Stimulated activated memory B cell treated with anti-CD40 and anti-IgM and Interleukin-4, amounts not matched to agents 10 μg/mL and 1 μg/mL and 100 μg/mL, for 72 hours (primary cell): ENCODE measurements around the gene TRMO.
"Not testable (repeated sequence)": the region's sequence is repeated elsewhere in the genome, so short reads cannot be mapped to it uniquely, and the experiment has no call there.

Experiments used
- ATAC-seq: fragments of 150-1000 bp; cut with Tn5 transposase; 2 replicates; pipeline ENCODE4 v1.10.0; 2021
- H3K27ac Mint-ChIP-seq: one replicate; pipeline ENCODE4 v1.8.0; 2022; ENCODE audit warnings: mild to moderate bottlenecking, mixed read lengths
- H3K27me3 Mint-ChIP-seq: one replicate; pipeline ENCODE4 v1.8.0; 2022; ENCODE audit warnings: mixed read lengths
- H3K36me3 Mint-ChIP-seq: one replicate; pipeline ENCODE4 v1.8.0; 2022; ENCODE audit warnings: mixed read lengths
- H3K4me1 Mint-ChIP-seq: one replicate; pipeline ENCODE4 v1.8.0; 2022; ENCODE audit warnings: mixed read lengths
- H3K4me3 Mint-ChIP-seq: one replicate; pipeline ENCODE4 v1.8.0; 2022; ENCODE audit warnings: mild to moderate bottlenecking, moderate library complexity, mixed read lengths
- H3K9me3 Mint-ChIP-seq: one replicate; pipeline ENCODE4 v1.8.0; 2022; ENCODE audit warnings: mixed read lengths

The TRMO gene

GRCh38 chr9:97947094-97947493 is 24.8 kb upstream of the TRMO start:
- H3K27me3 Mint-ChIP-seq, H3K27ac Mint-ChIP-seq, ATAC-seq, H3K9me3 Mint-ChIP-seq, H3K4me1 Mint-ChIP-seq, H3K36me3 Mint-ChIP-seq, H3K4me3 Mint-ChIP-seq: not testable (repeated sequence)

DNA sequence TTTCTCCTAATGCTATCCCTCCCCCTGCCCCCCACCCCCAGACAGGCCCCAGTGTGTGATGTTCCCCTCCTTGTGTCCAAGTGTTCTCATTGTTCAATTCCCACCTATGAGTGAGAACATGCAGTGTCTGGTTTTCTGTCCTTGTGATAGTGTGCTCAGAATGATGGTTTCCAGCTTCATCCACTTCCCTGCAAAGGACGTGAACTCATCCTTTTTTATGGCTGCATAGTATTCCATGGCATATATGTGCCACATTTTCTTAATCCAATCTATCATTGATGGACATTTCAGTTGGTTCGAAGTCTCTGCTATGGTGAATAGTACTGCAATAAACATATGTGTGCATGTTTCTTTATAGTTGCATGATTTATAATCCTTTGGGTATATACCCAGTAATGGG is 23.2 kb upstream of the TRMO start:
- not testable (repeated sequence) for H3K36me3 Mint-ChIP-seq, ATAC-seq, H3K27me3 Mint-ChIP-seq, H3K4me1 Mint-ChIP-seq, H3K27ac Mint-ChIP-seq, H3K9me3 Mint-ChIP-seq, H3K4me3 Mint-ChIP-seq

DNA sequence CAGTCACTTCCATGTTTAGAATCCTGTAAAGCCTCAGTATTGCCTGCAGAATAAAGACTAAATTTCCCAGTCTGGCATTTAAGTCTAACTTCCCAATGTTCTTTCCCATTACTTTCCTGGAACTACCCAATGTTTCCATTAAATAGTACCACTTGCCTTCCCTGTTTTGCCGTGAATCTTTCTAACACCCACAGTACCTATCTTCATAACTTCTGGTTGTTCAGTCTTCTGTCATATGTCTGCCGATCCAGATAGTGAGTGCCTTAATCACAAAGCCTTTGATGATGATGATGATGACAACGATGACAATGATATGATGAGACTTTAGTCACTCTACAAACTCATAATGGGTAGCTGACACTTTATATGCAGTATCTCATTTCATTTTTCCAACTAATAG is 22.3 kb upstream of the TRMO start:
- no peak overlapping the region for H3K27ac Mint-ChIP-seq
- H3K9me3 Mint-ChIP-seq = no peaks in the 10 kb centered on the region
- peaks cover 7% of the 10 kb centered on the region for H3K4me1 Mint-ChIP-seq
- H3K4me3 Mint-ChIP-seq = no peak overlapping the region
- H3K27me3 Mint-ChIP-seq = peaks cover 6% of the 10 kb centered on the region
- no peak for ATAC-seq
- no peaks in the 10 kb centered on the region for H3K36me3 Mint-ChIP-seq

- H3K27me3 Mint-ChIP-seq = peaks cover 3% of the 10 kb centered on the region
- no peak overlapping the region for H3K27ac Mint-ChIP-seq
- no peak for ATAC-seq
- peaks cover 8% of the 10 kb centered on the region for H3K4me1 Mint-ChIP-seq
- H3K36me3 Mint-ChIP-seq = no peaks in the 10 kb centered on the region
- H3K9me3 Mint-ChIP-seq = no peaks in the 10 kb centered on the region
- H3K4me3 Mint-ChIP-seq = no peak overlapping the region
Measured at GRCh38 chr9:97943308-97943855, 21.1 kb upstream of the TRMO start.

DNA sequence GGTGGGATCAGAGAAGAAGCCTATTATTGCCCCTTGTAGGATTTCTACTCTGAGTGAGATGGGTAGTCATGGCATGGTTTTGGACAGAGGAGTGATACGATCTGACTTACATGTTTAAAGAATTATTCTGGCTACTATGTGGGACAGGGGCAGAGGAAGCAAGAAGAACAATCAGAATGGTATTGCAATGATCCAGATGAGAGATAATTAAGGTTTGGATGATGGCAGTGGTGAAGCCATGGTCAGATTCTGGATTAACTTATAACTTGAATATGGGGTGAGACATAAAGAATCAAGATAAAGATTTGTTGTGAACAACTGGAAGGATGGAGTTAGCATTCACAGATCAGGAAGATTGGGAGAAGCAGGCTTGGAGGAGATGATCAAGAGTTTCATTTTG is 19.0 kb upstream of the TRMO start:
- peaks cover 7% of the 10 kb centered on the region for H3K4me1 Mint-ChIP-seq
- ATAC-seq = no peak
- H3K27ac Mint-ChIP-seq = no peak overlapping the region
- no peaks in the 10 kb centered on the region for H3K9me3 Mint-ChIP-seq
- H3K36me3 Mint-ChIP-seq = no peaks in the 10 kb centered on the region
- no peak overlapping the region for H3K4me3 Mint-ChIP-seq
- no peaks in the 10 kb centered on the region for H3K27me3 Mint-ChIP-seq

DNA sequence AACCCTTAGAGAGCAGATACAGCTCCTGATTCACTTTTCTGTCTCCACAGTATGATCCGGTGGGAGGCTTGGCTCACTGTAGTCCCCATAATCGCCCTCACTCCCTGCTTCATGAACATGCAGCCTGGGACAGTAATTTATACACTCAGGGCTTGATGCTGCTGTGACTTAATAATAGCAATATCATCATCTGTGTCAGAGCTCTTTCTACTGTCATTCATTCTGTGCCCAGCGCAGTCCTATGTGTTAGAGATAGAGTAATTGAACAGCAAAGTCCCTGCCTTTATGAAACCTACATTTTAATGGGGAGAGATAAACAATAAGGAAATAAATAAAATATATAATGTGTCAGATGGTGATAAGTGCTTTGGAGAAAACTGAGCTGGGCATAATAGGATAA is 18.4 kb upstream of the TRMO start:
- Mint-ChIP-seq H3K27me3 (peaks cover 1% of the 10 kb centered on the region), H3K4me1 (peaks cover 7% of the 10 kb centered on the region), H3K4me3 (no peak overlapping the region), H3K36me3 (no peaks in the 10 kb centered on the region), H3K9me3 (no peaks in the 10 kb centered on the region), H3K27ac (no peak overlapping the region)
- no peak for ATAC-seq

DNA sequence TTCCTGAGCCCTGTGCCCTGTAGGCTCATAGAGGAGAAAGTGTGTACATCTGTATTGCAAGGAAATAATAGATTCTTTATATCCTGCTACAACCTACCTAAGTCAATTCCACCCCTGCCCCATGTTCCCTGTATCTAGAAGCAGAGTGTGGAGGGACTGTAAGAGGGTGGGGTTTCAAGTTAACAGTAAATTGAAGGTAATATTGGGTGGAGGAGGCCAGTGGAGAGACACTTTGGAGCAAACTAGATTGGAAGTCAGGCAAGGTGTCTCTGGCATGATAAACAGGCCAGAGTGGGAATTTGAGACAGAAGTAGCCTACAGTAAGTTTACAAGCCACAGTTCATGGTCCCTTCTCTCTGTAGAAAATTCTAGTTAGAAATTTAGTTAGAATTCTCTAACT is 17.9 kb upstream of the TRMO start:
- peaks cover 6% of the 10 kb centered on the region for H3K27me3 Mint-ChIP-seq
- no peaks in the 10 kb centered on the region for H3K9me3 Mint-ChIP-seq
- no peak overlapping the region for H3K27ac Mint-ChIP-seq
- H3K4me3 Mint-ChIP-seq = no peak overlapping the region
- no peaks in the 10 kb centered on the region for H3K36me3 Mint-ChIP-seq
- peaks cover 7% of the 10 kb centered on the region for H3K4me1 Mint-ChIP-seq
- no peak for ATAC-seq

DNA sequence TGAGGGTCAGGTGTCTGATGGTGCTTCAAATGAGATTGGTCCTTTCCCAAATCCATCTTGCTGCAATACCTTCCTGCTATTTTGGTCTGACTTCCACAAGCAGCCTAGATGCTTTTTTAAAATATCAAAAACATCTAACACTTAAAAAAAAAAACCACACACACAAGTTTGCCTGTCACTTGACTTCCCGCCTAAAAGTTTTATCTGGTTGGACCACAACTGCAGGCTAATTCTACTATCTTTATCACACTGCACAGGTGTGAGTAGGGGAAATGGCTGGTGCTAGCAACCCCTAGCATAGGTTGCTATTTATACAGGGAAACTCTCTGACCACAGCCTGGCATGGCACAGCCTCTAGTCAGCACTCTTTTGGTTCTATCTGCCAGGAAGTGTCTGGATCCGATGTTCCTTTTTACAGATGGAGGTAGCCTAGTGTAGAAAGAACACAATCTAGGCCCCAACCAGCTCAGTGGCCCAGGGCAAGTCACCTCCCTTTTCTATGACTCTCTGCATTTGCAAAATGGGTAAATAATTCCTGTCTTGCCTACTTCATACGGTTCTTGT is 15.9 kb upstream of the TRMO start, which contains the start of gene HEMGN:
Gene HEMGN, minus strand, starts transcription at position 92 of the 564 bp plus-strand sequence. Its CDS starts 36 bp downstream, at position 56.
- no peak for ATAC-seq
- H3K27me3 Mint-ChIP-seq = peaks cover 24% of the 10 kb centered on the region
- H3K36me3 Mint-ChIP-seq = no peaks in the 10 kb centered on the region
- H3K9me3 Mint-ChIP-seq = no peaks in the 10 kb centered on the region
- peaks cover 17% of the 10 kb centered on the region for H3K4me1 Mint-ChIP-seq
- H3K4me3 Mint-ChIP-seq = no peak within 1 kb of the TSS
- no peak within 1 kb of the TSS for H3K27ac Mint-ChIP-seq

- no peak for ATAC-seq
- Mint-ChIP-seq H3K9me3 (no peaks in the 10 kb centered on the region), H3K4me3 (no peak overlapping the region), H3K27me3 (peaks cover 24% of the 10 kb centered on the region), H3K36me3 (no peaks in the 10 kb centered on the region), H3K27ac (no peak overlapping the region), H3K4me1 (peaks cover 17% of the 10 kb centered on the region)
Measured at GRCh38 chr9:97936998-97937397, 14.7 kb upstream of the TRMO start.

DNA sequence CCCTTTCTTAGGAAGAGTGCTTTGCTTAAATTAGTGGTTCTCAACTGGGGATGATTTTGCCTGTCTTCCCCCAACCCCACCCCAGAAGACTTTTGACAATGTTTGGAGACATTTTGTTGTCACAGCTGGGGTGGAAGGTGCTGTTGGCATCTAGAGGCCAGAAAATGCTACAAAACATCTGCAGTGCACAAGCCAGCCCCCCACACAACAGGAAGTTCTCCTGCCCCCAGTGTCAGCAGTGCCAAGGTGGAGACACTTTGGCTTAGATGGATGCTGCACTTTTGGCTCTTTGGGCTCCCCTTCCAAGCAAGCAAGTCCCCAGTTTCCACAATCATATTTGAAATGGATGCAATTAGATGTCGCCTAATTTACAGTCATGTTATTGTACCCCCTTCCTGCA is 13.0 kb upstream of the TRMO start:
- Mint-ChIP-seq H3K27ac (no peak overlapping the region), H3K9me3 (no peaks in the 10 kb centered on the region), H3K4me1 (peaks cover 17% of the 10 kb centered on the region), H3K27me3 (peaks cover 24% of the 10 kb centered on the region), H3K36me3 (no peaks in the 10 kb centered on the region), H3K4me3 (no peak overlapping the region)
- ATAC-seq = no peak

GRCh38 chr9:97934321-97935115 is 12.2 kb upstream of the TRMO start:
- Mint-ChIP-seq H3K4me3 (no peak overlapping the region), H3K27ac (no peak overlapping the region), H3K4me1 (peaks cover 17% of the 10 kb centered on the region), H3K27me3 (peaks cover 24% of the 10 kb centered on the region), H3K9me3 (no peaks in the 10 kb centered on the region), H3K36me3 (no peaks in the 10 kb centered on the region)
- no peak for ATAC-seq

- H3K9me3 Mint-ChIP-seq = no peaks in the 10 kb centered on the region
- no peak overlapping the region for H3K4me3 Mint-ChIP-seq
- ATAC-seq = no peak
- no peak overlapping the region for H3K27ac Mint-ChIP-seq
- H3K27me3 Mint-ChIP-seq = peaks cover 24% of the 10 kb centered on the region
- H3K4me1 Mint-ChIP-seq = peaks cover 16% of the 10 kb centered on the region
- no peaks in the 10 kb centered on the region for H3K36me3 Mint-ChIP-seq
Measured at GRCh38 chr9:97933297-97933998, 11.1 kb upstream of the TRMO start.

GRCh38 chr9:97930972-97931371 is 8.7 kb upstream of the TRMO start:
- no peak overlapping the region for H3K4me3 Mint-ChIP-seq
- H3K4me1 Mint-ChIP-seq = peaks cover 10% of the 10 kb centered on the region

GRCh38 chr9:97928986-97929604 is 6.8 kb upstream of the TRMO start:
- no peak for ATAC-seq
- Mint-ChIP-seq H3K27ac (no peak overlapping the region), H3K27me3 (peaks cover 6% of the 10 kb centered on the region), H3K36me3 (no peaks in the 10 kb centered on the region), H3K9me3 (no peaks in the 10 kb centered on the region), H3K4me3 (no peak overlapping the region), H3K4me1 (peaks cover 10% of the 10 kb centered on the region)

More at GRCh38 chr9:97930972-97931371, 8.7 kb upstream of the TRMO start:
- peaks cover 24% of the 10 kb centered on the region for H3K27me3 Mint-ChIP-seq
- no peak for ATAC-seq
- no peak overlapping the region for H3K27ac Mint-ChIP-seq
- no peaks in the 10 kb centered on the region for H3K9me3 Mint-ChIP-seq
- no peaks in the 10 kb centered on the region for H3K36me3 Mint-ChIP-seq
